ENCODE results near the gene BORCS5.

BORCS5 gene

DNA sequence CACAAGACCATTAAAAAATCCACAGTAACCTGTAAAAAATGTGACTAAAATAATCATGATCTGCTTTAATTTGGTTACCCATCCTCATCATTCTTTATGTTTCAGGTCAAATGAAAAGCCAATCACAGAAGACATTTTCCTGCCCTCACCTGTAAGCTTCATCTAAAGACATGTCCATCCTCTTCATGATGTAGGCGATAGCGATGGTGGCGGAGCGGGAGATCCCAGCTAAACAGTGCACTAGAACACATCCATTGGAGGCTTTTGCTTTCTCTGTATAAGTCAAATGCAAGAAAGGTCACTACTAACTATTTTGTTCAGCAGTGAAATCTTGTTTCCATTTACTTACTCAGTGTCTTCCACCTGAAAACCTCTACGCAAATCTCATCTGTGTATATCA, 123.2 kb downstream of the BORCS5 start:
- Mint-ChIP-seq H3K4me1 (peaks cover 39% of the 10 kb centered on the region), H3K36me3 (ENCODE audit: insufficient read depth) (peaks cover 24% of the 10 kb centered on the region), H3K9me3 (no peaks in the 10 kb centered on the region), H3K4me3 (no peak overlapping the region), H3K27me3 (no peaks in the 10 kb centered on the region), H3K27ac (ENCODE audit: low read depth) (peak overlapping the region; percentile 55)
- ATAC-seq (replicated peaks; ENCODE audit: extremely low read depth, poor library complexity, severe bottlenecking) (no peak), DNase-seq (ENCODE audit: low spot score in 2 of 2) (no peak)

DNA sequence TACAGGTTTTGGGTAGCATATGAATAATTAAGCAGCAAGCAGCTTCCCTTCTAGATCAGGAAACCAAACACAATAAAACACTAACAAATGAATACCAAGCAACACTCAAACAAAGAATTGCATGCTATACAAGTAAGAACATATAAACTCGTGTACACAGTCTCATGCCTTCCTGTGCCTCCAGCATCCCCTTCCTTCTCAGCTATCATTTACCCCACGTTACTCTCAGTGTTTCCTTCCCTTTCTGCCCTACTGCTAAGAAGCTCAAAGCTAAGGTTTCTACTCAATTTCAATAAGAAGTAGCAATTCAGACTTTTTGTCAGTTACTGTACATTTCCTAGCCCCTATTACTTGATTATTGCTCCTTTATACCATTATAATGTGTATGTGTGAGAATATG, 124.8 kb downstream of the BORCS5 start:
- no peak overlapping the region for H3K4me3 Mint-ChIP-seq
- H3K9me3 Mint-ChIP-seq: no peaks in the 10 kb centered on the region
- H3K36me3 Mint-ChIP-seq (ENCODE audit: insufficient read depth): peaks cover 26% of the 10 kb centered on the region
- H3K27ac Mint-ChIP-seq (ENCODE audit: low read depth): peak overlapping the region; percentile 96
- ATAC-seq (replicated peaks; ENCODE audit: extremely low read depth, poor library complexity, severe bottlenecking) (peak; percentile 73), DNase-seq (ENCODE audit: low spot score in 2 of 2) (no peak)
- H3K27me3 Mint-ChIP-seq: no peaks in the 10 kb centered on the region
- peaks cover 32% of the 10 kb centered on the region for H3K4me1 Mint-ChIP-seq

DNA sequence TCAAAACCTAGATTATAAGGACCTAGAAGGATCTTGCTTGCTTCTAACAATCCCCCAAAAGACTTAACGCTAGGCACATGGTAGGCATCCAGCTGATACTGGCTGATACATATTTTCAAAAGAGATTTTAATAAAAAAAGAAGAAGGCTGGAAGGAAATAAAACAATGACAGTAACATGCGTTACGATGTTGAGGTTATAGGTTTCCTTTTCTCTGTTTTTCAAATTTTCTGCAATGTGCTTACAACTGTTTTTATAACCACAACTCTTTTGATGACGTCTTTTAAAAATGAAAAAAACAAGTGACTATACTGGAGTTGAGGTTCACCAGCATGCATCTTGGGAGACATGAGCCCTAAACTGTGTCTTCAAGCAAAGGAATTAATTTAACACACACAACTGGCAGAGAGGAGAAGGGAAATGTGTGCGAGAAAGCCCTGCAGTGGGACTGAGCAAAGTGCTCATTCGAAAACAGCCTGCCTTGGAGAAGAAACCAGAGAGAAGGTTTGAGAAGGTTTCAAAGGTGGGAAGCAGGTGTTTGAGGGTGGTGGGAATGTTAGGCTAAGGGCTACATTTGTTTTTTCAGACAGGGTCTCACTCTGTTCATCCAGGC, 125.4 kb downstream of the BORCS5 start:
- ATAC-seq (replicated peaks; ENCODE audit: extremely low read depth, poor library complexity, severe bottlenecking) (peak; percentile 84), DNase-seq (ENCODE audit: low spot score in 2 of 2) (no peak)
- no peaks in the 10 kb centered on the region for H3K27me3 Mint-ChIP-seq
- H3K27ac Mint-ChIP-seq (ENCODE audit: low read depth): peak overlapping the region; percentile 96
- H3K4me1 Mint-ChIP-seq: peaks cover 32% of the 10 kb centered on the region
- peaks cover 23% of the 10 kb centered on the region for H3K36me3 Mint-ChIP-seq (ENCODE audit: insufficient read depth)
- H3K9me3 Mint-ChIP-seq: no peaks in the 10 kb centered on the region
- H3K4me3 Mint-ChIP-seq: peak overlapping the region; percentile 68

DNA sequence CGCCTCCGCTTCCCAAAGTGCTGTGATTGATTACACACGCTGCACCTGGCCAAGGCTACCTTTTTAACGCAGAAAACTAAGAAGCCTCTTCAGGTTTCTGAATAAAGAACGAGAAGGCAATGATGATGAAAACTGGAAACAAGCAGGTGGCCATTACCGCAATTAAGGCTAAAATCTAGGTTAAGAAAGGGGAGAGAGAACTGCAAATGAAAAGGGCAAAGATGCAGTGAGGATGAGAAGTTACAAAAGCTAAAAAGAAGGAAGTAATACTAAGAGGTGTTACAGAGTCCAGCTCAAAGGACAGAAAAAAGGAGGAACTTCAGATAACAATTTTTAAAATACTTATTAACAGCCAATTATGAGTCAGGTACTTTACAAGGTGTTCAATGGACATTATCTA, 126.1 kb downstream of the BORCS5 start:
- DNase-seq (ENCODE audit: low spot score in 2 of 2) (no peak), ATAC-seq (replicated peaks; ENCODE audit: extremely low read depth, poor library complexity, severe bottlenecking) (no peak)
- peak overlapping the region; percentile 68 for H3K4me3 Mint-ChIP-seq
- H3K4me1 Mint-ChIP-seq: peaks cover 39% of the 10 kb centered on the region
- H3K27ac Mint-ChIP-seq (ENCODE audit: low read depth): peak overlapping the region; percentile 96
- peaks cover 25% of the 10 kb centered on the region for H3K36me3 Mint-ChIP-seq (ENCODE audit: insufficient read depth)
- H3K9me3 Mint-ChIP-seq: no peaks in the 10 kb centered on the region
- H3K27me3 Mint-ChIP-seq: no peaks in the 10 kb centered on the region

DNA sequence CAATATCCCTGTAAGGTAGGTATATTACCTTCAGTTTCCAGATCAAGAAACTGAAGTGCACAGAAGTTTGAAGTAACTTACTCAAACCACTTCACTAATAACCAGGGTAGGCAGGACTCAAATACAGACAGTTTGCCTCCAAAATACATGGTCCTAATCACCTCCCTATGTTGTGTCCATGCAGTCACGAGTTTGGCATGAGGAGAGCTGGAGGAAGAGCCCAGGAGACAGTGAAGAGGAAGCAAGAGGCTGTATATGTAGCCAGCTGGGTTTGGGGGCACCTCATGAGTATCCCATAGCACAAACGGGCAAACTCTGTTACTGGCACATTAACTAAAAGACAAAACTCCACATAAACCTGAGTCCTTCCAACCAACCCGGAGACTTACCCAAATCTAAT, 126.6 kb downstream of the BORCS5 start:
- no peak overlapping the region for H3K4me3 Mint-ChIP-seq
- no peaks in the 10 kb centered on the region for H3K9me3 Mint-ChIP-seq
- peak overlapping the region; percentile 96 for H3K27ac Mint-ChIP-seq (ENCODE audit: low read depth)
- H3K27me3 Mint-ChIP-seq: no peaks in the 10 kb centered on the region
- ATAC-seq (replicated peaks; ENCODE audit: extremely low read depth, poor library complexity, severe bottlenecking): no peak
- DNase-seq (ENCODE audit: low spot score in 2 of 2): no peak
- H3K36me3 Mint-ChIP-seq (ENCODE audit: insufficient read depth): peaks cover 27% of the 10 kb centered on the region
- peaks cover 44% of the 10 kb centered on the region for H3K4me1 Mint-ChIP-seq

DNA sequence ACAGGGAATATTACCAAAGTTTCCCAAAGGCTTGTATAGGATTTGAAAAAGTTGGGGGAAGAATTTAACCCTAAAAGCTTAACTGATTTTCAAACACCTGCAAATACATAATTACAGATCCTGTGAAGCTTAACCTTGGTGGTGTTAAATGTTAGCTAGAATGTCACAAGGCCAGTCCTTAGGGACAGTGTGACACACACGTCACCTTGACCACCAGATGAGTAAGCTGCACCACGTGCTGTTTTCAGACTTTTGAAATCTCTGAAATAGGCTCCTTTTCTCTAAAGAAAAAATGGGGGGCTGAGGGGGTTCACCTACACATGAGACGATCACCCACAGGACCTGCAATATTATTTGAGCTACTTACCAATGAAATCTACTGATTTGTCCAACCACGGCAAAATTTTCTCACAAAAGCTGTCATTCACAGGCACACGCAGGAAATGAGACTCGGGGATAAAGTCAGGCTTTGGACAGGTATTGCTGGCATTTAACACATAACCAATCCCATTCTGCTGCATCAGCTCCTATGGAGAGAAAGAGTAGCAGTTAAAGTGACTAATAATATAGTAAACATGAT, 129.9 kb downstream of the BORCS5 start:
- ATAC-seq (replicated peaks; ENCODE audit: extremely low read depth, poor library complexity, severe bottlenecking): no peak

DNA sequence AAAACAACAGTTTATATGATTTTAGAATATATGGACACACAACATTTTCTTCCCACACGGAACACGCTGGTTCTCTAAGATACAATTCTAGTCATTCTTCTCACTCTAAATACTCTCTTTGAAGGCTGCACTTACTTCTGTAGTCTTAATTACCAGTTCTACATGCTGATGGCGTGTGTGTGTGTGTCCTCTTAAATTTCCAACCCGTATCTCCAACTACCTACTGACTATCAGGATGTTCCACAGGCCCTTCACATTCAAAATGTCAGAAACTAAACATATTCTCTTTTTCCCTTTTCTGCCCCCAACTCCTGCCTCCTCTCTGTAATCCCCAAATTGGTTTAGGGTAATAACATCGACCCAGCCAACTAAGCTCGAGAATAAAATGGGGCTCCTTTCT, 130.6 kb downstream of the BORCS5 start:
- no peak overlapping the region for H3K4me3 Mint-ChIP-seq
- peak overlapping the region; percentile 33 for H3K27ac Mint-ChIP-seq (ENCODE audit: low read depth)
- H3K4me1 Mint-ChIP-seq: peaks cover 34% of the 10 kb centered on the region
- ATAC-seq (replicated peaks; ENCODE audit: extremely low read depth, poor library complexity, severe bottlenecking) (no peak), DNase-seq (ENCODE audit: low spot score in 2 of 2) (no peak)
- H3K27me3 Mint-ChIP-seq: no peaks in the 10 kb centered on the region
- peaks cover 17% of the 10 kb centered on the region for H3K36me3 Mint-ChIP-seq (ENCODE audit: insufficient read depth)
- H3K9me3 Mint-ChIP-seq: no peaks in the 10 kb centered on the region

More for the DNA sequence above, 129.9 kb downstream of the BORCS5 start:
- H3K4me1 Mint-ChIP-seq: peaks cover 42% of the 10 kb centered on the region
- no peak overlapping the region for H3K4me3 Mint-ChIP-seq
- H3K27me3 Mint-ChIP-seq: no peaks in the 10 kb centered on the region
- no peaks in the 10 kb centered on the region for H3K9me3 Mint-ChIP-seq
- peaks cover 20% of the 10 kb centered on the region for H3K36me3 Mint-ChIP-seq (ENCODE audit: insufficient read depth)
- DNase-seq (ENCODE audit: low spot score in 2 of 2): no peak
- peak overlapping the region; percentile 33 for H3K27ac Mint-ChIP-seq (ENCODE audit: low read depth)

DNA sequence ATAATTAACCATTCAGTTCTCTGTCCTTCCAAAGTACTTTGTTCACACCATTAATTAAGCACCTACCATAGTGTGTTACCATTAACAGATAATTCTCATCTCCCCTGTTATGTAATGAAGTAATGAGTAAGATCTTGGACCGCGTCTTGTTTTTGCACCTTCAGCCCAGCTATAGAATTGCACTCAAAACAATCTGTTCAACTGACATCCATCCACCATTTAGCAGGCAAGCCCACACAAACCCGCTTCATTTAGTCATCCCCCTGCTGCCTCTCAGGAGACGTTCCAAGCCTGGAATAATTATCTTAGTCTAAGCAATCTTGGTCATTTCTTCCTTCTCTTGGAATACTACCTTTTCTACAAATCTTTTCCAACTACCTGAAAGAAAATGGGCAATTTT, 131.4 kb downstream of the BORCS5 start:
- Mint-ChIP-seq H3K36me3 (ENCODE audit: insufficient read depth) (peaks cover 14% of the 10 kb centered on the region), H3K4me3 (no peak overlapping the region), H3K27me3 (no peaks in the 10 kb centered on the region), H3K9me3 (no peaks in the 10 kb centered on the region), H3K4me1 (peaks cover 26% of the 10 kb centered on the region), H3K27ac (ENCODE audit: low read depth) (peak overlapping the region; percentile 33)
- ATAC-seq (replicated peaks; ENCODE audit: extremely low read depth, poor library complexity, severe bottlenecking) (no peak), DNase-seq (ENCODE audit: low spot score in 2 of 2) (no peak)

DNA sequence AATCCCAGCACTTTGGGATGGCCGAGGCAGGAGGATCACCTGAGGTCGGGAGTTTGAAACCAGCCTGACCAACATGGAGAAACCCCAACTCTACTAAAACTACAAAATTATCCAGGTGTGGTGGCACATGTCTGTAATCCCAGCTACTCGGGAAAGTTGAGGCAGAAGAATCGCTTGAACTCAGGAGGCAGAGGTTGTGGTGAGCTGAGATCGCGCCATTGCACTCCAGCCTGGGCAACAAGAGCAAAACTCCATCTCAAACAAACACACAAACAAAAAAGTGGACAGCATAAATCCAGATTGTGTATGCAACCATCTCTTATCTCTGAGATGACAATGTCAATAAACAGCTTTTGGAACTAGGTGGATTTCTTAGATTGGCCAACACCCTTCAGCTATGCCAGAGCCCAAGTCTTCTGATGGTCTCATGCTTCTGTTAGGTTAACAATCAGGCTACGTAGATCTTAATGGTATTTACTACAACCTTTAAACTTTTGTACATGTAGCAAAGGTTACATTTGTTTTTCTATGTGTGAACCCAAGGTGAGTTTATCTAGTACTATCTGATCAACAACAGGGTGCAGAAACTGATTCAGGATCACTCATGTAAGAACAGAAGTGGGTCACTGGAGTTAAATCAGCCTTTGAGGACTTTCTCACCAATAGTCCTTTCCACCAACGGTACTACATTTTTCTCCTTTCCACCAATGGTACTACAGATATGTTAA, 132.1 kb downstream of the BORCS5 start:
- H3K27me3 Mint-ChIP-seq: no peaks in the 10 kb centered on the region
- H3K27ac Mint-ChIP-seq (ENCODE audit: low read depth): peak overlapping the region; percentile 10
- H3K36me3 Mint-ChIP-seq (ENCODE audit: insufficient read depth): peaks cover 14% of the 10 kb centered on the region
- ATAC-seq (replicated peaks; ENCODE audit: extremely low read depth, poor library complexity, severe bottlenecking) (no peak), DNase-seq (ENCODE audit: low spot score in 2 of 2) (no peak)
- H3K9me3 Mint-ChIP-seq: no peaks in the 10 kb centered on the region
- H3K4me1 Mint-ChIP-seq: peaks cover 19% of the 10 kb centered on the region
- H3K4me3 Mint-ChIP-seq: no peak overlapping the region

DNA sequence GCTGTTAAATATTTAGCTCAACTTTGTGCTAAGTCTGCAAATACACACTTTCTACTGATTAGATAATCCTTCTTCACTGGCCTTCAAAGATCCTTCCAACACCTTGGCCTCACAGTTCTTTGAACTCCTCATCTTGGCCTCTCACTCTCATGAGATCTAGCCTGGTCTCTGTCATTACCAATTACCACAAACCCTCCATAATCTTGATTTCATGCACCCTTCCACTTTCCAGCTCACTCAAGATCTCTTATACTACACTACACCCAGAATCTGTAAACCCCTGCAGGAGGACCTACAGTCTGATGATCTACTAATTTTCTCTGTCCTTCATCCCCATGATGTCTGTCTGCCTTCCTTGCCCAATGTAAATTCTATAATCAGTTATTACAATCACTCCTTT, 134.7 kb downstream of the BORCS5 start:
- H3K9me3 Mint-ChIP-seq: no peaks in the 10 kb centered on the region
- DNase-seq (ENCODE audit: low spot score in 2 of 2) (no peak), ATAC-seq (replicated peaks; ENCODE audit: extremely low read depth, poor library complexity, severe bottlenecking) (no peak)
- H3K27me3 Mint-ChIP-seq: no peaks in the 10 kb centered on the region
- H3K27ac Mint-ChIP-seq (ENCODE audit: low read depth): no peak overlapping the region
- peaks cover 13% of the 10 kb centered on the region for H3K4me1 Mint-ChIP-seq
- H3K4me3 Mint-ChIP-seq: no peak overlapping the region
- H3K36me3 Mint-ChIP-seq (ENCODE audit: insufficient read depth): peaks cover 6% of the 10 kb centered on the region

DNA sequence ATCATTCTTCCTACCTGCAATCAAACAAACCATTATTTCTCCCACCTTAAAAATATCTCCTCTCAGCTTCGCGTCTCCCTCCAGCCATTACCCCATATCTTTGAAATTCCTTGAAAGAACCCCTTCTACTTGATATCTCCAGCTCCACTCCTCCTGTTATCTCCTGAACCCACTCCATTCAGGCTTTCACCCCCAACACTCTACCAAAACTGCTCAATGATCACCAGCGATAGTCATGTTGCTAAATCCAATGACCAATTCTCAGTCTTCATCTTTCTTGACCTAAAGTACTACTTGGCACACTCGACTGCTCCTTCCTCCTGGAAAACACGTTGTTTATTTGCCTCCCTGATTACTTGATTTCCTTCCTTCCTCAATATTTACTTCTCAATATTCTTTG, 135.7 kb downstream of the BORCS5 start:
- no peaks in the 10 kb centered on the region for H3K9me3 Mint-ChIP-seq
- DNase-seq (ENCODE audit: low spot score in 2 of 2) (no peak), ATAC-seq (replicated peaks; ENCODE audit: extremely low read depth, poor library complexity, severe bottlenecking) (no peak)
- peaks cover 10% of the 10 kb centered on the region for H3K4me1 Mint-ChIP-seq
- H3K36me3 Mint-ChIP-seq (ENCODE audit: insufficient read depth): peaks cover 6% of the 10 kb centered on the region
- H3K4me3 Mint-ChIP-seq: no peak overlapping the region
- no peaks in the 10 kb centered on the region for H3K27me3 Mint-ChIP-seq
- H3K27ac Mint-ChIP-seq (ENCODE audit: low read depth): no peak overlapping the region

DNA sequence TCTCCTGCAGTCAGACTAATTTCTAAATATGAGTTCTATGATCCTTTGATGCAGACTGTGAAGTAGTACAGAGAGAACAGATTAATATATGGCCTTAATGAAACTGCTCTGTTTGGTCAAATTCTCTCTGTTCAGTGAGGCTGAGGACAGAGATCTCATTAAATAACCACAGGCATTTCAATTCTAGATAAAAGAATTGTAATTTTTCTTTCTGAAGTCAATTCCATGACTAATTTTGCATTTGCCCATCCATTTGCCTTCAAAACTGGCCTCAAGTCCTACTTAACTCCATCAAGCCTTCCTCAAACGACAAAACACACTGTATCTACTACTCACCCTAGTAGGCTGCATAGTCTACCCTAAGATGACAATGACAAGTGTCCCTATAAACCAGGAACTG, 138.7 kb downstream of the BORCS5 start:
- Mint-ChIP-seq H3K4me1 (no peaks in the 10 kb centered on the region), H3K27me3 (no peaks in the 10 kb centered on the region), H3K4me3 (no peak overlapping the region), H3K9me3 (no peaks in the 10 kb centered on the region), H3K27ac (ENCODE audit: low read depth) (no peak overlapping the region), H3K36me3 (ENCODE audit: insufficient read depth) (peaks cover 5% of the 10 kb centered on the region)
- ATAC-seq (replicated peaks; ENCODE audit: extremely low read depth, poor library complexity, severe bottlenecking): no peak
- DNase-seq (ENCODE audit: low spot score in 2 of 2): no peak

DNA sequence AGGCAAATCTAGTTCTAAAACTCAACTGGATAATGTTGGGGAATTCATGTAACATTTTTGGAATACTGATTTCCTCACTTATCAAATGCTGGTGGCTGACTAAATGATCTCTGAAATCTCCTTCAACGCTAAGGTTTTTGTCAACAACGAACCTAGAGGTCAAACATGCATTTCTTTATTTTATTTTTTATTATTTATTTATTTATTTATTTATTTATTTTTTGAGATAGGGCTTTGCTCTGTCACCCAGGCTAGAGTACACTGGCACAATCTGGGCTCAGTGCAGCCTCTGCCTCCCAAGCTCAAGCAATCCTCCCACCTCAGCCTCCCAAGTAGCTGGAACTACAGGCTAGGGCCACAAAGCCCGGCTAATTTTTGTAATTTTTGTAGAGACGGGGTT, 141.3 kb downstream of the BORCS5 start:
- Mint-ChIP-seq H3K4me3 (no peak overlapping the region), H3K4me1 (peaks cover 6% of the 10 kb centered on the region)

More for the DNA sequence above, 141.3 kb downstream of the BORCS5 start:
- no peaks in the 10 kb centered on the region for H3K9me3 Mint-ChIP-seq
- peaks cover 5% of the 10 kb centered on the region for H3K36me3 Mint-ChIP-seq (ENCODE audit: insufficient read depth)
- DNase-seq (ENCODE audit: low spot score in 2 of 2) (no peak), ATAC-seq (replicated peaks; ENCODE audit: extremely low read depth, poor library complexity, severe bottlenecking) (no peak)
- H3K27ac Mint-ChIP-seq (ENCODE audit: low read depth): no peak overlapping the region
- no peaks in the 10 kb centered on the region for H3K27me3 Mint-ChIP-seq
